Activated effector memory CD4-positive, alpha-beta T cell treated with anti-CD3 and anti-CD28 coated beads, Interleukin-2, amount 50 U/mL, for 16 hours (primary cell): ENCODE data around the gene EIF2B4.
"Not testable (repeated sequence)": the region's sequence is repeated elsewhere in the genome, so short reads cannot be mapped to it uniquely, and the experiment has no call there.

Experiments
- DNase-seq: peaks from one replicate; pipeline ENCODE4 v3.0.0-alpha.2; 2020

EIF2B4 gene

DNA sequence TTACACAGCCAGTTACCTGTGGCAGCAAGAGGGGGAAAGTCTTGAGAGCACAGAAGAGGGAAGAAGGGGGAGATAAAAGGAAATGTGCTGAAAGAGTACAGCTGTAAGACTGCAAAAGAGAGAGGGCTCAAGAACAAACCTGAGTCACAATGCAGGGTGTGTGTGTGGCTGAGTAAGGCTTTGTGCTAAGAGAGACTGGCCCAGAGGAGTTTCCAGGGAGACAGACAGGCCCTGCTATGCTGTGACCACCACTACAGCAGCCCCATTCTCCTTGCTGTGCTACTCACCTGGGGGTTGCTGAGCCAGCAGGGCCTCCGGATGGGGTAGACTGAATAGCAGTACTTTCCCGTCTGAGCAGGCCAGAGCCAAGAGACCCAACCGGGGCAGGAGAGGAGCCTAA is 34.8 kb downstream of the EIF2B4 start:
- DNase-seq: no peak

GRCh38 chr2:27324720-27325119 is 45.4 kb downstream of the EIF2B4 start:
- no peak for DNase-seq

DNA sequence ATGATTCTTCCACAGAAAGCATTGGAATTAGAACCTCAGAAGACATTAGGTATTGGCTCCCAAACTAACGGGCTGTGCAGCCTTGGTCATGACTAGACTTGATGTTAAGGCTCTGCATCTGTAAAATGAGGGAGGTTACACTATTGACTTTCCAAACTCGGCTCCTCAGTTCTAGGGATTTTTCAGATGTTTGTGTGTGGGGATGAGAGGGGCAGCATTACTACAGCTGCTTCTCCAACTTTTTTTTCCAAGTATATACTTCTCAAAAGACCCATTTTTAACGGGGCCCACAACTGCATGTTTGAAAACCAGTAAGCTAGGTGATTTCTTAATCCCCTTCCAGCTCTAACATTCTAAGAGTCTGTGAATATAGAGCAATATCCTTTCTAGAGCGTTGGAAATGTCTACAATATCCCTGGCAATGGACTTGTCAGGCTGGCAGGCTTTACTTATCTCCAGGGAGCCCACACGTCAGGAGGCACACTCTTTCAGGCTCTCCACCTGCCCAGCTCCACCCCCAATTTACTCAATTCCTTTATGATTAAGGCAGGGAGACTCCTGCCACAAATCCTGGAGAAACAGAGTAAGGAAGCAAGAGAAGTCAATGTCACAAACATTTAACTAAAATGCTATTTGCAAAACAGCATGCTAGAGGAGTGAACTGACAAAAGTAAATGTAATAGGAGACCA is 46.4 kb downstream of the EIF2B4 start:
- DNase-seq: no peak

- peak; percentile 96 for DNase-seq
Measured at GRCh38 chr2:27322766-27323595, 47.2 kb downstream of the EIF2B4 start, which contains the start of gene MPV17. TSS of gene MPV17 (minus strand) at chr2:27323097. CDS start at chr2:27322517, 580 bp downstream.

- DNase-seq: peak; percentile 66
Measured at GRCh38 chr2:27322301-27322765, 47.8 kb downstream of the EIF2B4 start.

DNA sequence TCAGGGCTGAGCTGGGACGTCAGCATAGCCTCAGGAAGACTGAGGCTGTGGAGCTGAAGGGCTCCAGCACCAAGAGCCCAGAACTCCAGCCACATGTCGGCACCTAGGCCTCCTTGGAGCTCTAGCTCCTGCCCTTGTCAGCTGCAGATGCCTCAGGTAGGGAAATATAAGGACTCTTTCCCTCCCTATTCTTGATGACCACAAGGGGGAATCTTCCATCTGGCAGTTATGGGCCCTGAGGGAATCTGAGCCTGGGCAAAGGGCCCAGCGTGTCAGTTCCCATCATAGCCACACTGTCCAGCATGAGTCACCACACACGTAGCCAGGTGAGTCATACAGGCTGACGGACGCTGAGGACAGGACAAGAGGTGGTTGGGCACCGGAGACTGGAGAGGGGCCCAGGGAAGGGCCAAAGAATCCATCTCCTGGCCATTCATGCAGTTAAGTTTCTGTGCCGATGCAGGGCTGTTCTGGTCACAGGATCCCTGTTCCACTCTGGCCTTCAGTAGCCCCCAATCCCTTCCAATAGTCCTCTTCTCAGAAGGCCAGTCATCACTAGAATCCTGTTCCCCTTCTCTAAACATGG is 49.1 kb downstream of the EIF2B4 start:
- no peak for DNase-seq

DNA sequence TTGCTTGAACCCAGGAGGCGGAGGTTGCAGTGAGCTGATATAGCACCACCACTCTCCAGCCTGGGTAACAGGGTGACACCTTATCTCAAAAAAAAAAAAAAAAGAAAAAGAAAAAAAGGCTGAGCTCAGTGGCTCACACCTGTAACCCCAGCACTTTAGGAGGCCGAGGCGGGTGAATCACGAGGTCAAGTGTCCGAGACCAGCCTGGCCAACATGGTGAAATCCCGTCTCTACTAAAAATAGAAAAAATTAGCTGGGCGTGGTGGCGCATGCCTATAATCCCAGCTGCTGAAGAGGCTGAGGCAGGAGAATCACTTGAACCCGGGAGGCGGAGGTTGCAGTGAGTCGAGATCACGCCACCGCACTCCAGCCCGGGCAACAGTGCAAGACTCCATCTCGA is 50.3 kb downstream of the EIF2B4 start:
- DNase-seq: not testable (repeated sequence)

- DNase-seq: no peak
Measured at GRCh38 chr2:27316655-27317412, 53.3 kb downstream of the EIF2B4 start.

DNA sequence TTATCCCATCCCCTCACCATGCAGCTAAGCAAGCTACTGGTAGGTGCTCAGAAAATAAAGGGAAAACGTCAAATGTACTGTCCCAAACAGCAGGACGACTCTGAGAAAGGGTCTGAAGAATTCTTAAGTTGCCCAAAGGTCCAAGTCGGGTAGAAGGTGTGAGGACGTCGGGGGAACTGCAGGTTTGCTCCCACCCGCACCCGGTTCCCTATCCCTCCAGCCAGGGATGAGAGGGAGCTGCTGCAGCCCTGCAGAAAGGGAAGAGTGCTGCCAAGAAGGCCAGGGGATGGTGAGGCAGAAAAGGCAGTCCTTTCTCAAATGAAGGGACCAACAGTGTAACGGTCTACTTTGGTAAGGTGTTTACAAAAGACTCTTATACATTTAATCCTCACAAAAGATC is 55.0 kb downstream of the EIF2B4 start:
- no peak for DNase-seq

- DNase-seq: no peak
Measured at GRCh38 chr2:27314709-27315108, 55.4 kb downstream of the EIF2B4 start.
